ENCODE measurements around the gene CLEC9A.

- TF ChIP-seq CTCF (IDR thresholded peaks at IDR 0.05) (no peak), POLR2A (IDR thresholded peaks at IDR 0.05) (no peak), EP300 (IDR thresholded peaks at IDR 0.05) (no peak)
Observed at GRCh38 chr12:9999016-9999415, 31.5 kb upstream of the CLEC9A start, which contains the start of gene CLEC1B.
